SK-MEL-5 (cell line): ENCODE results near the gene EYS. TPM values are rescaled to one million over a fixed set of nuclear protein-coding genes. Genes with fewer than 3 reads are reported as not detected.
"Not testable (repeated sequence)": the region's sequence is repeated elsewhere in the genome, so short reads cannot be mapped to it uniquely, and the experiment has no call there.

Source experiments
- DNase-seq: peaks from one replicate; pipeline ENCODE4 v3.0.0-alpha.2; 2016; ENCODE audit warnings: low read depth, low spot score
- in situ Hi-C: cut with HindIII; loops from 2 replicates; pipeline ENCODE4 v1.10.0; 2016; ENCODE audit warnings: low sequenced_read_pairs, high pct_unique_total_duplicates, low pct_unique_long_range_greater_than_20kb
- total RNA-seq: library from RNA; depleted of rRNA; stranded (reverse); fragments of >200 nt; shearing (Covaris generic); gene quantifications from 2 replicates; pipeline ENCODE4 v1.2.3, GENCODE V29; 2014

EYS gene
- total RNA-seq, 1 experiment from 2014 or later = 0.03 TPM

GRCh38 chr6:65302655-65303054 lies 404.4 kb downstream of the EYS start:
- DNase-seq, in situ Hi-C loops: not testable (repeated sequence)

DNA sequence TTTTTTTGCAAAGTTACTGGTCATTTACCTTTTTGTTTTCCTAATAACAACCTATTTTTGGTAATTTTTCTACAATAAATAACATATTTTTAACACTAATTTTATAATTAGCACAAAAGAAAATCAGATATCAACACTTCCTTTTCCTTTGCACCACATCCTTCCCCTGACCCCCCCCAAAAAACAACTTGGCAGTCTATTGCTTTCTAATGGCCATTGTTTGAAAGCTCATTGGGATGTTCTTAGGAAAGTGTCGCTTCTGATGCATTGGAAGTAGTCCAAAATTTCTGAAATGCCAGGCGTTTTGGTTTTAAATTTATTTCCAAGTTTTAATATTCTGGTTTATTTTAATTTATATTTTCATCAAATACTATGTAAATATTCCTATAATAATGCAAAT lies 407.8 kb downstream of the EYS start:
- no peak for DNase-seq
- in situ Hi-C loops = no loop called here

DNA sequence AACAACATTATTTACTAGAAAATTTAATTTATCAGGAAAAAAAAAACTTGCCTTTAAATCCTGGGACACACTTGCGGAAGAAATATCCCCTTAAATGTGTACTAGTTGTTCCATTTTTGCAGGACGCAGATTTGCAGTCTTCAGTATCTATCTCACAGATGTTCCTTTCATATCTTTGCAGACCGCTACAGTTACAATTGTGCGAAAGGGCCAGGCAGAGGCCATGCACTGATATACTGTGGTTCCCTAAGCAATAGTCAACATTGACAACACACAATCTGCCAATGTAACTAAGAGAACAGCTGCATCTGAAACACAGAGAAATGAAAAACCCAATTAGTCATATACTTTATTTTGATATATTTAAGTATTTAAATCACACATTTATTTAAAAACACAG lies 411.2 kb downstream of the EYS start:
- in situ Hi-C loops = no loop called here
- no peak for DNase-seq

- in situ Hi-C loops = no loop called here
Measured at GRCh38 chr6:65289491-65289890, 417.5 kb downstream of the EYS start.

DNA sequence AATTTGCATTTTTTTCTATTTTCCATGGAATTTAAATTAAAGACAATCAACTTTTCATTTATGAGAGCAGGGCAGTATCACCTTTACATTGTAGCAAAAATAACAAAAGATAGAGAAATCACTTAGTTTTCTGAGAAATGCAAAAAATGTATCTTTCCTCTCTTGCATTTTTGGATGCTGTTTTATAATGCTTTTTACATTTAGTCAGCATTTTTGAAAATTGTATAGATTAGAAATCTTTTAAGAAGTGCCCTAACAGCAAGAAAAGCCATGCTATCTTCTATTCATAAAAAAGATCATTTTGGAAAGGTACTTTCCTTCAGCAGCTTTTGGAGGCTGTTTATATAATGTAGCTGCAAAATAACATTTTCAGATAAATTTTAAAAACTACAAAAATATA lies 421.8 kb downstream of the EYS start:
- DNase-seq = no peak
- in situ Hi-C loops = no loop called here

More at GRCh38 chr6:65289491-65289890, 417.5 kb downstream of the EYS start:
- DNase-seq = no peak

- in situ Hi-C loops = no loop called here
- no peak for DNase-seq
Measured at GRCh38 chr6:65280060-65280459, 427.0 kb downstream of the EYS start.

DNA sequence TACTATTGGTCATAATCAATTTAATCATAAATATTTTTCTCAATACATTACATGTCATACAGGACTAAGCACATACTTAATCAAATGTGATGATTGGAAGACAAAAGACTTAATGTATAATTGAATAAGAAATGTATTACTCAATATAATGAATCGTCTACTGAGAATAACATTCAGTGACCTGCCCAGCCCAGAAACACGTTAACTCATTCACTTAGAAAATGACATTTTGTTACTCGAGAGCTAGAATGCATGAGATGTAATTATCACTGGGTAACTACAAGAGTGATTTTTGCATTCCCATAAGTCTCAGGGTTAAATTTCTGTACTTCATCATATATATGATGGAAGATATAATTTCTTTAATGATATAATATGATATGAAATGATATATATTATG lies 444.8 kb downstream of the EYS start:
- DNase-seq = no peak
- in situ Hi-C loops = no loop called here

DNA sequence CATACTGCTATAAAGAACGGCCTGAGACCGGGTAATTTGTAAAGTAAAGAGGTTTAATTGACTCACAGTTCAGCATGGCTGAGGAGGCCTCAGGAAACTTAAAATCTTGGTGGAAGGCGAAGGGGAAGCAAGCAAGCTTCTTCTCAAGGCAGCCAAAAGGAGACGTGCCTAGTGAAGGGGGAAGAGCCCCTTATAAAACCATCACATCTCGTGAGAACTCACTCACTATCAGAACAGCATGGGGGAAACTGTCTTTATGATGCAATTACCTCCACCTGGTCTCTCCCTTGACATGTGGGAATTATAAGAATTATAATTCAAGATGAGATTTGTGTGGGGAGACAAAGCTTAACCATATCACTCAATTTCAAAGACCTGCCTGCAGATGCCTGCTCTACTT lies 447.0 kb downstream of the EYS start:
- DNase-seq = no peak
- in situ Hi-C loops = no loop called here

- peak; percentile 33 for DNase-seq
- in situ Hi-C loops = no loop called here
Measured at GRCh38 chr6:65259059-65259458, 448.0 kb downstream of the EYS start.

GRCh38 chr6:65253041-65253440 lies 454.0 kb downstream of the EYS start:
- no peak for DNase-seq
- in situ Hi-C loops = no loop called here

GRCh38 chr6:65248101-65248610 lies 458.9 kb downstream of the EYS start:
- in situ Hi-C loops = no loop called here
- no peak for DNase-seq

DNA sequence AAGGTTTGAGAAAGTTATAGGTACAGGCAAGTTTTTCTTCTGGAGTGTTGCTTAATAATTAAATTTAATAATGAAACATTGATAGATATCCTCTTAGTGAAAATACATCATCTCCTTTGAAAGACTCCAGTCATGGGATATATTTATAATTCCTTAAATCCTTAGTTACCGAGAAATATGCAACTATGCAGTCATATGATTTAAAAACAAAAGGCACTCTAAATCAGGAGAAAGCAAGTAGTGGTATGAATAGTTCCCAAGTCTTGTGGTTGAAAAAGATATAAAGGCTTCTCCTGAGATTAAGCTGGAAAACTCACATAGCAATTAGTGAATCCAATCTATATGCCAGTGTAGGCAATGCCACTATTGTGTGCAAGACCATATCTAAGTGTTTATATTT lies 475.4 kb downstream of the EYS start:
- in situ Hi-C loops = no loop called here
- peak; percentile 3 for DNase-seq

DNA sequence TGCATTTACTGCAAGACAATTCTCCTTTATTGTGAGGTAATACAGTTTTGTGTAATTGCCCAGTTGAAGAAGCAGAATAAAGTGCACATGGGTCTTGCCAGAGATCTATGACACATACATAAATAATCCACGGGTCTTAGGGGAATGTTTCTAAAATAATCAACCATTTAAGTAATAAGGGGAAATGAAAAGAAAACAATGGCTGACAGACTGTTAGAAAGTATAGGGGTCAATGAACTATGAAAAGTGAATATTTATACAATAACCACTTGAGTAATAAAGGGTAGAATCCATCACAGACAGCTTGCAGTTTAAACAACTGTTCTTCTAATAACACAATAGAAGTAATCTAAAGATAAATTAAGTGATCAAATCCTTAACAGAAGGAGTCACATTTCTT lies 477.2 kb downstream of the EYS start:
- DNase-seq = no peak
- in situ Hi-C loops = no loop called here

- in situ Hi-C loops = no loop called here
- DNase-seq = no peak
Measured at GRCh38 chr6:65221153-65221552, 485.9 kb downstream of the EYS start.

GRCh38 chr6:65202738-65203137 lies 504.3 kb downstream of the EYS start:
- in situ Hi-C loops = no loop called here

GRCh38 chr6:65199683-65200082 lies 507.3 kb downstream of the EYS start:
- in situ Hi-C loops = no loop called here
- DNase-seq = no peak

More at GRCh38 chr6:65202738-65203137, 504.3 kb downstream of the EYS start:
- no peak for DNase-seq

DNA sequence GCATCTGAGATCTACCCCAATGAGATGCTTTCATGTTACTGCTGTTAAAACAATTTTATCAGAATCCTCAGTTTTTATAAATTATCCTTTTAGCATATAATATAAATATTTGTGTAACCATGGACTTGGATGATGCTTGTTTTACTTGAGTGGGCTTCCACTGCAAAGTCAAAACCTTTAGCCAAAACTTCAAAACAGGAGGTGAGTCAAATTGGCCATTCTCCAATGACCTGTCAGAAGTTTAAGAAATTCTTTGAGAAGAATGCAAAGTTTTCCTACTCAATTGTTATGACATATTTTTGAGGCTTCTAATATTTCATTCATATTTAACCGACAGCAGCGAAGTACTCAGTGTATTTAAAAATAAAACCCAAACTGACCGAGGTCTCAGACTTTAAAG lies 507.9 kb downstream of the EYS start:
- DNase-seq = no peak
- in situ Hi-C loops = no loop called here

DNA sequence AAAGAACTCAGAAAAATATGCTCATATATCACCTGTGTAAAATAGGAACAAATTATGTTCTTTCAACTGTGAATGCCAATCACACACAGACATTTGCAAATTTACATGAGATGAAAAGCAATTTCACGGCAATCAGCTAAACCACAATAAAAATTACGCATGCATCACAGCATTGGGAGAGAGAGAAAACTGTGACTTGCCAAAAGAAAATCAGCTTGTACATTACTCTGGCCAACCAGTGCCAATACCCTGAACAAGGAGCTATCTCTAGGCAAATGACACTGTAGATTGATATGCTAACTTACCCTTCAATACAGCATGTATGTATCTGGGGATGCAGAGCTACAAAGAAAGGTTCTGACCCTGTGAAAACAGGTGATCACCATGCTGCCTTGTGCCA lies 515.6 kb downstream of the EYS start:
- in situ Hi-C loops = no loop called here

GRCh38 chr6:65189236-65189881 lies 517.7 kb downstream of the EYS start:
- in situ Hi-C loops = no loop called here
- DNase-seq = no peak

More for the DNA sequence above, 515.6 kb downstream of the EYS start:
- no peak for DNase-seq

DNA sequence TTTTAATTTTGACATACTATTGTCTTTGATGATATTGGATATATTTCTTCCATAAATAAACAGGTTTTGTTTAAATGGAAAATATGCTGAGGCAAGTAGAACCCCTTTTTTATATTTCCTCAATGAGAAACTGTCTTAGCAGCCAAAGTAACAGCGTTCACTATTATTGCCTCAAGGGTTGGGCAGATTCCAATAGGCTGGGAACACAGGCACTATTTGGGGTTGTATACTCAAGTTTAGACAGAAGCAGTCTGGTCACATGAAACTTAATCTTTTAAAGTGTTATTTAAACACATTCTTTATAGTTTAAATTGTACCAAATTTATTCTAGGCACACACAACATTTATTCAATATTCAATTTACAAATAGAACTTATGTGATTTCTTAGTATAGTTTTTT lies 520.2 kb downstream of the EYS start:
- DNase-seq = no peak
- in situ Hi-C loops = no loop called here
